ENCODE results near the gene LARGE1. TPM values are rescaled to one million over a fixed set of nuclear protein-coding genes. Genes with fewer than 3 reads are reported as not detected.

LARGE1 gene
- total and polyA plus RNA-seq, 2 of the 4 experiments (the other 2 are of a cell fraction): 6.2 to 12.4 TPM

GRCh38 chr22:33330534-33330933 lies 589.7 kb downstream of the LARGE1 start:
- Histone ChIP-seq H2BK20ac (ENCODE audit: low read depth, low read length) (no peak overlapping the region), H2BK15ac (ENCODE audit: low read depth, low read length) (no peak overlapping the region), H3K23ac (ENCODE audit: low read depth, low read length) (no peak overlapping the region), H3K4ac (ENCODE audit: low read depth, low read length) (no peak overlapping the region), H3K14ac (replicated peaks; ENCODE audit: low read depth, low read length) (no peak overlapping the region), H4K8ac (ENCODE audit: low read depth in 2 of 2, low read length in 2 of 2) (no peak overlapping the region), H4K20me1 (ENCODE audit: insufficient read depth, low read length) (no peaks in the 10 kb centered on the region), H3K4me1 (ENCODE audit: control insufficient read depth, insufficient read depth, low read length) (0 out of 2 replicates have a peak, but pooled peaks cover 2% of the 10 kb centered on the region), H4K91ac (ENCODE audit: insufficient read depth, low read depth, low read length) (no peak overlapping the region), H3K9me3 (ENCODE audit: control insufficient read depth, insufficient read depth, low read length) (no peaks in the 10 kb centered on the region), H2AK9ac (replicated peaks; ENCODE audit: low read depth, low read length, poor library complexity) (no peak overlapping the region), H3K18ac (ENCODE audit: low read depth, low read length) (no peak overlapping the region), H3K27me3 (ENCODE audit: control insufficient read depth, insufficient read depth, low read length) (no peaks in the 10 kb centered on the region), H2BK120ac (ENCODE audit: low read depth, low read length) (no peak overlapping the region), H3K9me1 (ENCODE audit: insufficient read depth, low read length) (no peaks in the 10 kb centered on the region), H3K4me2 (ENCODE audit: low read depth, low read length) (no peak overlapping the region), H2BK5ac (ENCODE audit: low read depth, low read length, poor library complexity, severe bottlenecking) (no peak overlapping the region), H3K79me1 (ENCODE audit: low read depth in 1 of 2, low read length in 2 of 2) (no peaks in the 10 kb centered on the region), H4K5ac (ENCODE audit: low read depth, low read length) (no peak overlapping the region), H3K36me3 (ENCODE audit: control insufficient read depth, insufficient read depth, low read length) (no peaks in the 10 kb centered on the region), H3K4me3 (ENCODE audit: insufficient read depth, low read depth, low read length) (no peak overlapping the region), H2AK5ac (ENCODE audit: low read depth, low read length) (no peak overlapping the region), H3K27ac (ENCODE audit: insufficient read depth, low read length) (no peak overlapping the region), H3K9ac (ENCODE audit: low read depth, low read length) (no peak overlapping the region), H3K56ac (ENCODE audit: extremely low read depth, insufficient read depth, low read length) (no peak overlapping the region), H2AFZ (replicated peaks; ENCODE audit: low read length, poor library complexity) (no peak overlapping the region)
- ATAC-seq (ENCODE audit: low read depth): no peak
- dilution Hi-C loops (cut with HindIII; ENCODE audit: low sequenced_read_pairs, unreplicated experiment): no loop called here
- intact Hi-C loops (cut with micrococcal nuclease): no loop called here
- in situ Hi-C loops (cut with MboI; ENCODE audit: low sequenced_read_pairs): no loop called here
- TF ChIP-seq USF2 (IDR thresholded peaks at IDR 0.05; ENCODE audit: low read depth, low read length): no peak
- no peak for TF ChIP-seq NFE2L2 (IDR thresholded peaks at IDR 0.05; ENCODE audit: low read depth, low read length)
- TF ChIP-seq CEBPB (IDR thresholded peaks at IDR 0.05; ENCODE audit: low read depth, low read length): no peak
- TF ChIP-seq CTCF (conservative IDR thresholded peaks at IDR 0.05; ENCODE audit: low read depth, low read length): no peak
- TF ChIP-seq SMC3 (IDR thresholded peaks at IDR 0.05; ENCODE audit: low read depth, low read length): no peak
- TF ChIP-seq MAZ (IDR thresholded peaks at IDR 0.05; ENCODE audit: borderline replicate concordance, low read depth, low read length): no peak
- no peak for TF ChIP-seq RFX5 (IDR thresholded peaks at IDR 0.05; ENCODE audit: low read depth, low read length)
- WGBS, 2 experiments (ENCODE audit: extremely low coverage in 2 of 2, insufficient read length in 1 of 2): no CpG with 5 or more reads among the region's 2 CpGs
- no peak for DNase-seq
- CTCF ChIA-PET: interaction anchor here (0.6 kb wide), 2 partner anchors 107 to 344 kb away, joined by 4 to 6 read pairs; no protein-coding TSS in a partner anchor
- POLR2A ChIA-PET (ENCODE audit: unreplicated experiment): no interaction called here
- BruUV-seq (replicated peaks): no TSS peak

Measured in IMR-90 (cell line).